NCI-H524 treated with DMSO at 0.1 percent for 48 hours (cell line): ENCODE results near the gene ZNF490.
A peak's percentile ranks its signal among the peaks of the same experiment; 100 is the strongest.
"Not testable (repeated sequence)": the region's sequence is repeated elsewhere in the genome, so short reads cannot be mapped to it uniquely, and the experiment has no call there.

Source experiments
- DNase-seq: peaks from one replicate; lab custom pipeline; 2025; lab: John Stamatoyannopoulos, UW

Gene ZNF490

DNA sequence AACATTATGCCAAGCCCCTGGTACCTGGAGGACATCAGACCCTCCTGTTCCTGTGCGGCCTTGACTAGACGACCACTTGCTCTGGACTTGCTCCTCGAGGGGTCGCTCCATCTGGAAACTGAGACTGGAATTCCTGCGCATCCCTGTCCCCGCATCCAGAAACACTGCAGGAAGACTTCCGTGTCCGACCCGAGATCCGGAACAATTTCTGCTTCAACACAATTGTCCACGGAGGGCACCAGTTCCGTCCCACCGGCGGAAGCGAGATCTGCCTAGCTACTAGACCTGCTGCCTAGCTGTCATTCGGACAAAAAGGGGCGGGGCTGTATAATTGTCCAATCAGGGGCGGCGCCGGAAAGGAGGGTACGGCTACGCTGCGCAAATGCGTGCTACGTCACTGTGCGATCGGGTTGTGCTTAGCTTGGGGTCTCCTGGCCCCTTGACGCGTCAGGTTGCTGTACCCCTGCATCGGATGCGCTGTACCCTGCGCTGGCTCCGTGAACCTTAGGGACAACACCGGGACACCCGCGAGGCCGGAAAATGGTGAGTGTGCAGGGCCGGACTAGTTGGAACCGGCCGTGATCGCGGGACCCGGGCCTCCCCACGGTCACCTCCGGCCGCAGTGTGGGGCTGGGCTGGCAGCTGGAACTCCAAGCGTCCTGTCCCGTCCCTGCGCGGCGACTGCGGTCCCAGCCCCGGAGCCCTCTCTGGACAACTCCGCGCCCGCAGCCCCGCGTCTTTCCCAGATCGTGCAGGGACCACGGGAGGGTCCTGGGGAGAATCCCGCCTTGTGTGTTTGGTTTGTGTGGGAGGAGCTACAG is at the start of gene ZNF490, which contains the start of gene ZNF791:
Gene ZNF490 (minus strand): TSS at position 274 of the 821 bp plus-strand sequence. CDS start 133 bp downstream, at position 141.
Gene ZNF791 (plus strand): TSS at position 381 of the 821 bp plus-strand sequence. CDS start 160 bp downstream, at position 541.
- DNase-seq, result peak; percentile 98

DNA sequence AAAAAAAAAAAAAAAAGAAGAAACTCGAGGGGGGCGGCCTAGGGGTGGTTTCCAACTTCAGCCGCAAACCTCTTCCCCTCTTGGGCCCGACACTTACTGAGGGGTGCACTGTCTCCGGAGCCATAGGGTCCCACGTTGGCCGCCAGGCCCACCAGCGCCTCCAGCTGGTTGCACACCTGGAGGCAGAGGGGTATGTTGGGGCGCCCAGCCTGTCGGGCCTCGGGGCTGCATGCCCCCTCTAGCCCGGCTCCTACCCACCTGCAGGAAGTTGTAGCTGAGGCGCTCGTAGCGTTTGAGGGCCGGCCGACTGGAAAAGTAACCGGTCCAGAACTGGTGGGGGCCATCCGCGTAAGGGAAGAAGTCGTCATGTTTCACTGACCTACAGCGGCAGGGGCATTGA is 47.4 kb upstream of the ZNF490 start:
- DNase-seq, result no peak

DNA sequence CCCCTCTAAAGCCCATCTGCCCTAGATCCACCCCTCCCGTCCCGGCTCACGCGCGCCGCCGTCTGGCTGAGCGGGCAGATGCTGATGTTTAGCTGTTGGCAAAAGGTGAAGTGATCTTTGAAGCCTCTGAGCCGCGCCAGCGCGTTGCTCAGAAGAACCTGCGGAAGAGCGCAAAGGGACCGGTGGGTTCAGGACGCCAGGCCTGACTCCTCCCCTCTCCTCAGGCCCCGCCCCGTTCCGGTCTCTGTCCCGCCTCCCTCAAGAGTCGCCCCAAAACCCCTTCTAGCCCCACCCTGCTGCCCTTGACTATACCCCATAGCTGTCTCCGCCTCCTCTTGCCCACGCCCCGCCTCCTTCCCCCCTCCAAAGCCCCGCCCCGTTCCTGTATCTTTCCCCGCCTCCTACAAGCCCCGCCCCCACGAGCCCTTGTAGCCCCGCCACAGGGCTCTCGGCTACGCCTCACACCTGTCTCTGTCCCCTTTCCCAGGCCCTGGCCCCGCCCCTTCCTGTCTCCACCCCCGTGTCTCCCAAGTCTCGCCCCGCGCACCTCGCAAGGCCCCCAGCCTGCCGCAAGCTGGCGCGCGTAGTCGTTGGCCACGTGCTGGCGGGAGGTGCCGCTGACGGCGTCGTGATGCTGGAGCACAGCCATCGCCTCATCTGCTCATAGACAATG is 46.4 kb upstream of the ZNF490 start:
- DNase-seq, result no peak

DNA sequence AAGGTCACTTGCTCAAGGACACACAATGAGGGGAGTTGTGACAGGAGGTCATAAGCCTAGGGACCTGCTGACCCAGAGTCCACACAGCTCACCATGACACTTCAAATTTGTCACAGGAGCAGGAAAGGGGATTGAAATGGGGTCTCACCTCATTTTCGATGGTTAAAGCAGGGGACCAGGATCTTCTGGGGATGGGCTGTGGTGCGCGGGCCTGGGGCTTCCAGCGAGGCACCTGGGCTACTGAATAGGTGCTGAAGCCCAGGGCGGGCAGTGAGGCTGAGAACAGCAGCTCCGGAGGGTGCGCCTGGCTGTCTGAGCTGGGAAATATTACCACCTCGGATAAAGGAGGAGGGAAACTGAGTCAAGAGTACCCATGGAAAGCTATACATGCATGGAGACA is 44.9 kb upstream of the ZNF490 start:
- no peak for DNase-seq

DNA sequence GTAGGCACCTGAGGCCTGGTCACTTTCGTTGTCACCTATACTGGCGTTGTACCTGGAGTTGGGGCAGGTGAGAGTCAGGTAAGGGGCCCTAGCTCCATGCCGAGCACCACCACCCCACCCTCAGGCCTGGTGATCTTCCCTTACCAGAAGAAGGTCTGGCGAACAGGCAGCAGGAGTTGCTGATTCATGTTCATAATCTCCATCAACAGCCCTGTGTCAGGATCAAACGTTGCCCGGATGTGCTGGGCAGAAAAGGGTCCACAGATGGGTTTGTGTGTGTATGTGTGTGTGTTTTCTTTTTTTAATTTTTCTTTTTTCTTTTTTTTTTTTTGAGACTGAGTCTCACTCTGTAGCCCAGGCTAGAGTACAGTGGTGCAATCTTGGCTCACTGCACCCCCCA is 41.6 kb upstream of the ZNF490 start:
- DNase-seq, result no peak

DNA sequence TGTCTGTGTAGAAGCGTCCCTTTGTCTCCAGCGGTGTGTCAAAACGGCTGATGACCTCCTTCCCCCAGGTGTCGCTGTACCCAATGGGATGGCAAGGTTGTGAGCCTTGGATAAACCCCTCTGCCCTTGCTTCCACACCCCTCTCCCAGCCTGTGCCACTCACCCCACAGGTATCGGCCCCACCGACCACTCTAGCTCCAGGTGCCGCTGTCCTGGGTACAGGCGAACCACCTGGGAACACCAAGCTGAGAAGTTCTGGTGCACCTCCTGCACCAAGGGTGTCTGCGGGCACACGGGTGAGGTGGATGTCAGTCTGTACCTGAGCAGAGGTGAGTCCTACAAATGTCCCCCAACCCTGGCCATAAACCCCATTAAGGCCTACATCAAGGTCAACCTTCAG is 39.3 kb upstream of the ZNF490 start:
- no peak for DNase-seq

DNA sequence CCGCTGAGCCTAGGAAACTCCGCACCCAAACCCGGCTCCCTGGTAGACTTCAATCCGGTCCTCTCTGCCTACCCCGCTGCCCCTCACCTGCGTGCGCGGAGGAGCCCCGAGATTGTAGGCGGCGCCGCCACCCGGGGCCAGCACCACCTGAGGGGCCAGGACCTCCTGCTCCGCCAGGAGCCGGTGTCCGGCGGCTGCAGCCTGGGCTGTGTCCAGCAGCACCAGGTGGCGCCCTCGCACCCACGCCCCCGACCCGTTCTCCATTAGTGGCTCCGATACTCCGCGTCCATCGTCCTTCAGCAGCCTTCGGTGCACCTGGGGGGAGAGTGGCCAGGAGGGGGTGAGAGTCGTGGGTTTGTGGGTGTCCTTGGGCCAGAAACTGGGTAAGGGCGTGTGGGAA is 37.5 kb upstream of the ZNF490 start:
- DNase-seq, result no peak

DNA sequence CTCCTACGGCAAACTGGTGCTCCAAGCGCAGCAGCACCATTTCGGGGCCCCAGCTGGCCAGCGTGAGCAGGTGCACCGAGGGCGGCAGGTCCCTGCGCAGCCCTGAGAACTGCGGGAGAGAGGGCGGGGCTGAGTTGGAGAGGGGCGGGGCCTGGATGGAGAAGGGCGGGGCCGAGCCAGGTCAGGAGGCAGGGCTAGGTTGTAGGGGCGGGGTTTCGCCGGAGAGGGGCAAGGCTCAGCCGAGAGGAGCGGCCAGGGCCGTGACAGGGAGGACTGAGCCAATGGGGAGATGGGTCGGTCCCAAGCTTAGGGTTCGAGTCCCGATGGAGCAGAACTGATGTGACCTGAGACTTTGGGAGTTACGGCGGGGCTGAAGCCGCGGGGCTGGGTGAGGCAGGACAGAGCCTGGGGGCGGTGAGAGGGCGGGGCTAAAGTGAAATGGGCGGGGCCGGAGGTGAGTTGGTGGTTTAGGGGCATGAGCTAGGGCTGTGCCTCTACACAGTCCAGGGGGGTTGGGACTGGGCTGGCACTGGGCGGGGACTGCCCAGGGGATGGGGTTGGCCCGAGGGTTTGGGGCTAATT is 37.0 kb upstream of the ZNF490 start:
- no peak for DNase-seq

DNA sequence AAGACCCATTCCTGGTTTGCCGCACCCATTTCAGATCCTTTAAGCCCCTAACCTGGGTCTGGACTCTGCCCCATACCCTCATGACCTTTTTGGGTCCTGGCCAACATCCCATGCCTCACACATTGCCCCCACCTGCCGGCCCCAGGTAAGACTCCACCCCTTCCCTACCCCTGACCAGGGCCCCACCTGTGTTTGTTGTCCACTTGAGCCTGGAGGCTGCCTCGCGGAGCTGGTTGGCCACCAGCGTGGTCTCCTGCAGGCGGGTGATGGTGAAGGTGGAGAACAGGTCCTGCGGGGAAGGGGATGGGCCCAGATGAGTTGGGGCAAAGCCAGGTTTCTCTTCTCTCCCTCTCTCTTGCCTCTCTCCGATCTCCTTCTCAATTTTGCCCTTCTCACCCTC is 36.4 kb upstream of the ZNF490 start:
- no peak for DNase-seq

DNA sequence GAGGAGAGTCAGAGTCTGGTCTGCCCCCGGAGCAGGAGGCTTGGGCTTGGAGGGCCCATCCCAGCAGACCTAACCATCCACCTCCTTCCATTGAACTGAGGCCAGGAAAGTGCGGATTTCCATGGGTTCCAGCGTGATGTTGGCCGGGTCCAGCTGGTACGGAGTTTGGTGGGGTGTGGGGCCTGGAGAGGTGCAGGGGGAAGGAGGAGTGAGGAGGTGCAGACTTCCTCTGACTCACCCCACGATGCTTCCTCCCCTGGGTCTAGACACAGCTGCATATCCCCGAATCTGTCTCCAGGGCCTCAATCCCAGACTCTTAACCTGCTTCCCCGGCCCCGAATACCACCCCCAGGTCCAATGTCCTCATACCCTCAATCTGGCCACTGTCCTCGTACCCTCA is 35.9 kb upstream of the ZNF490 start:
- no peak for DNase-seq

DNA sequence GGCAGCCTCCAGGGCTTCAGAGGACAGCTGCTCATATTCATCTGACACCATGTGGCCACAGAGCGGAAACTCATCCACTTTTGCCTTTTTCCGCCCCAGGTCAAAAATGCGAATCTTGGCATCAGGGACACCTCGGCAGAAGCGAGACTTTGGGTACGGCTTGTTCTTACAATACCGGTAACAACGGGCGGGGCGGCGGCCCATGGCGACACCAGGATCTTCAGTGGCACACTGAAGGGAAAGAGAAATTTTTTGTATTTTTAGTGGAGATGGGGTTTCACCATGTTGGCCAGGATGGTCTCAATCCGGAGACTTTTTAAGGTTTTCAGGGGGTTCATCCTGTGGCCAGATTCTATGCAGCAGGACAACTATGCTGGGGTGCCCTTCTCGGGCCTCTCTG is 33.1 kb upstream of the ZNF490 start:
- not testable (repeated sequence) for DNase-seq

DNA sequence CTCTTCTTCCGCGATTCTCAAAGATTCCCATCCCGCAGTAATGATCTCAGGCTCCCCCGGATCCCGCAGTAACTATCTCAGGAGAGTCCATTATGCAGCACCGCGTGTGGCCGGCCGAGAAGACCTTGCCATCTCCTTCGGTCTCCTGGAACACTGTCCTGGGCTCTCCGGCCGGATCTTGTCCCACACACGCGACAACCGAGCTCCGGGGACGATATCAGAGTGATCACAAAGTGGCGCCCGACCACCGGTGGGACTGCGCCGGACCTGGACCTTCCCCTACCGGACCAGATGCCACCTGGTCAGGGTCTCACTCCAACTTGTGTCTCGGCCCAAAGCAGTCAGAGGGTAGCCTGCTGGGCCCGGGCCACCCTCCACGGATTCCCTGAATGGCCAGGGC is 31.9 kb upstream of the ZNF490 start:
- no peak for DNase-seq

DNA sequence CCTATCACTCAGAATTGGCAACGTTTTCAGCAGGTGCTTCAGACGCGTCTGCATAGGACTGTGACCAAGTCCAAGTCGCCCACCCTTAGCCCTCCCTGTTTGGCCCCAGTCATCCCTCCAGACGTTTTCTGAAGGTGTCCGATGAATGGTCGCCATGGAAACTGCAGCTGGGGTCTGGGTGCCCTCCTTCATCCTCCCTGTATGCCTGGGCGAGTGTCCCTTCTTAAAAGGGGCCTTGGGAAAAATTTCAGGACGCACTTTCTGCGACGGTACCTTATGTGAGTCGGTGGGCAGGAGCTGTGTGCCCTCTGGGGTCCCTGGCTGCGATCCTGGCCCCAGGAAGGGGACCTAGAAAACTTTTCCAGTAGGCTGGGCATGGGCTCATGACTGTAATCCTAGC is 30.8 kb upstream of the ZNF490 start:
- DNase-seq, result no peak

DNA sequence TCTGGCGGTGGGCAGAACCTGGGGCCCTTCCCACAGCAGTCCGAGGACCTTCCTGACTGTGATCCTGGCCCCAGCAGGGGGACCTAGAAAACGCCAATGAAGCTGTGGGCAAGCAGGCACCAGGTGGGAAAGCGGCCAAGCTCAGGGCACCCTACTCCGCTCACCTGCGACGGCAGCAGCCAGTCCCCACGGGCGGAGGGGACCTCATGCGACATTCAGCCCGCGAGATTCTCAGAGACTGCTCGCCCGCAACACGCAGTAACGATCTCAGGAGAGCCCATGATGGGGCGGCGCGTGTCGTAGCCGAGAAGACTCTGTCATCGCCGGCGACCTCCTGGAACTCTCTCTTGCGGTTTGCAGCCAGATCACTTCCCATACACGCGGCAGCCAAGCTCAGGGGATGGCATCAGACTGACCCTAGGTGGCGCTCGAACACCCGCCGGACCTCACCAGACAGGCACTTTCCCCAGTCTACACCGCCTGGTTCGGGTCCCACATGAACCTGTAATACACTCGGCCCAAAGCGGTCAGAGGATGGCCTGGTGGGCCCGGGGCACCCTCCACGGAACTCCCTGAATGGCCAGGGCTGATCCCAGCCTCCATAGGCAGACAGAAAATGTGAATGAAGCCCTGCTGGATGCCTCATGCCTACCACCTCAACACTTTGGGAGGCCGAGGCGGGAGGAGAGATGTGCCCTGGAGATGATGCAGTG is 29.4 kb upstream of the ZNF490 start:
- DNase-seq, result no peak

DNA sequence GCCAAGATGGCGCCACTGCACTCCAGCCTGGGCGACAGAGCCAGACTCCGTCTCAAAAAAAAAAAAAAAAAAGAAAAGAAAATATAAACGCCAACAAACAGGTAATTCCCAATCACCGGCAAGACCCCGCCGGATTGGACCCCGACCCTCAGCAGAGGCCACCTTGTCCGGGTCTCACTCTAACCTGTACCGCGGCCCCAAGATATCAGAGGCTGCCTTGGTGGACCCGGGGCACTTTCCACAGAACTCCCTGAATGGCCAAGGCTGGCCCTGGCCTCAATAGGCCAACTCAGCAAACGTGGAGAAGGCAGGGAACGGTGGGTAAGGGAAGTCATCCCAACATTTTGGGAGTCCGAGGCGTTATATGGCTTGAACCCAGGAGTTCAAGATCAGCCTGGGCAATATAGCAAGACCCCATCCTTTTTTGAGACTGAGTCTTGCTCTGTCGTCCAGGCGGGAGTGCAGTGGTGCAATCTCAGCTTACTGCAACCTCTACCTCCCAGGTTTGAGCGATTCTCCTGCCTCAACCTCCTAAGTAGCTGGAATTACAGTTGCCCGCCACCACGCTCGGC is 28.1 kb upstream of the ZNF490 start:
- DNase-seq, result no peak

DNA sequence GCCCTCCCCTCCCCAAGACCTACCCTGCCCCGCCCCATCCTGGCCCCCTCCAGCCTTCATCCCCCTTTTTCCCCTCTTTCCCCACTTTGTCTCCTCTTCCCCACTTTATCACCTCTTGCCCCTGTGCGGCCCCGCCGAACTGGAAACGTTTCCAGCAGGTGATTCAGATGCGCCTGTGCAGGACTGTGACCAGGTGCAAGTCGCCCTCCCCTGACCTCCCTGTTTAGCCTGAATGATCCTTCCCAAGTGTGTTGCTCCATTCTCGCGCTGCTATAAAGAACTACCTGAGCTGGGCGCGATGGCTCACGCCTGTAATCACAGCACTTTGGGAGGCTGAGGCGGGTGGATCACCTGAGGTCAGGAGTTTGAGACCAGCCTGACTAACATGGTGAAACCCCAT is 26.0 kb upstream of the ZNF490 start:
- DNase-seq, result no peak

DNA sequence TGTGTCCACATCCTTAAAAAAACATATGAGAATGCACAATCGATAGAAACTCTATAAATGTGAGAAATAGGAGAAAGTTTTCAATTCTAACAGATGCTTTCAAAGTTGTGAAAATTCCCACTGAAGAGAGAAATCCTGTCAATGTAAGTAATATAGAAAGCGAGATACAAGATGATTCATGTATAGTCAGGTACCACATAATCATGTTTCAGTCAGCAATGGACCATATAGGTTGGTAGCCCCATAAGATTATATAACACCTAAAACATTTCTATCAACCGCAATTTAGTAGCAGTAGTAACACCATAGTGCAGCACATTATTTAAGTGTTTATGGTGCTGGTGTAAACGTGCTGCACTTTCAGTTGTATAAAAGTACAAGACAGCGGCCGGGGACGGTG is 18.6 kb upstream of the ZNF490 start:
- DNase-seq, result no peak

DNA sequence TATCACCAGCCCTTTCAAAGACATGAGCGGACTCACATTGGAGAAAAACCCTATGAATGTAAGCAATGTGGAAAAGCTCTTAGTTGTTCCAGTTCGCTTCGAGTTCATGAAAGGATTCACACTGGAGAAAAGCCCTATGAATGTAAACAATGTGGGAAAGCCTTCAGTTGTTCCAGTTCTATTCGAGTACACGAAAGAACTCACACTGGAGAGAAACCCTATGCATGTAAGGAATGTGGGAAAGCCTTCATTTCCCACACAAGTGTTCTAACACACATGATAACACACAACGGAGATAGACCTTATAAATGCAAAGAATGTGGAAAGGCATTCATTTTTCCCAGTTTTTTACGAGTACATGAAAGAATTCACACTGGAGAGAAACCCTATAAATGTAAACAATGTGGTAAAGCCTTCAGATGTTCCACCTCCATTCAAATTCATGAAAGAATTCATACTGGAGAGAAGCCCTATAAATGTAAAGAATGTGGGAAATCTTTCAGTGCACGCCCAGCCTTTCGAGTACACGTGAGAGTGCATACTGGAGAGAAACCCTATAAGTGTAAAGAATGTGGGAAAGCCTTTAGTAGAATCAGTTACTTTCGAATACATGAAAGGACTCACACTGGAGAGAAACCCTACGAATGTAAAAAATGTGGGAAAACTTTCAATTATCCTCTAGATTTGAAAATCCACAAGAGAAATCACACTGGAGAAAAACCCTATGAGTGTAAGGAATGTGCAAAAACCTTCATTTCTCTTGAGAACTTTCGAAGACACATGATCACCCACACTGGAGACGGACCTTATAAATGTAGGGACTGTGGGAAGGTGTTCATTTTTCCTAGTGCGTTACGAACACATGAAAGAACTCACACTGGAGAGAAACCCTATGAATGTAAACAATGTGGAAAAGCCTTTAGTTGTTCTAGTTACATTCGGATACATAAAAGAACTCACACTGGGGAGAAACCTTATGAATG is 17.7 kb upstream of the ZNF490 start:
- no peak for DNase-seq

DNA sequence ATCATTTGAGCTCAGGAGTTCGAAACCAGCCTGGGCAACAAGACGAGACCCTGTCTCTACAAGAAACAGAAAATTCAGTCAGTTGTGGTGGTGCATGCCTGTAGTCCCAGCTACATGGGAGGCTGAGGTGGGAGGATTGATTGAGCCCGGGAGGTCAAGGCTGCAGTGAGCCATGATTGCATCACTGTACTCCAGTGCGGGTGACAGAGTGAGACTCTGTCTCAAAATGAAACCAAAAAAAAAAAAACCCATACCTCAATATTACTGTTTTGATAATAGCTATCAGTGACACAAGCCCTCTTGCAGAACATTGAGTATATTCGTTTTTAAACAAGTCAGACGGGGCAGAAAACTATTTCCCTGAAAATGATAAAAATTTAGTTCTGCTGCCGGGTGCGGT is 16.3 kb upstream of the ZNF490 start:
- DNase-seq, result no peak

DNA sequence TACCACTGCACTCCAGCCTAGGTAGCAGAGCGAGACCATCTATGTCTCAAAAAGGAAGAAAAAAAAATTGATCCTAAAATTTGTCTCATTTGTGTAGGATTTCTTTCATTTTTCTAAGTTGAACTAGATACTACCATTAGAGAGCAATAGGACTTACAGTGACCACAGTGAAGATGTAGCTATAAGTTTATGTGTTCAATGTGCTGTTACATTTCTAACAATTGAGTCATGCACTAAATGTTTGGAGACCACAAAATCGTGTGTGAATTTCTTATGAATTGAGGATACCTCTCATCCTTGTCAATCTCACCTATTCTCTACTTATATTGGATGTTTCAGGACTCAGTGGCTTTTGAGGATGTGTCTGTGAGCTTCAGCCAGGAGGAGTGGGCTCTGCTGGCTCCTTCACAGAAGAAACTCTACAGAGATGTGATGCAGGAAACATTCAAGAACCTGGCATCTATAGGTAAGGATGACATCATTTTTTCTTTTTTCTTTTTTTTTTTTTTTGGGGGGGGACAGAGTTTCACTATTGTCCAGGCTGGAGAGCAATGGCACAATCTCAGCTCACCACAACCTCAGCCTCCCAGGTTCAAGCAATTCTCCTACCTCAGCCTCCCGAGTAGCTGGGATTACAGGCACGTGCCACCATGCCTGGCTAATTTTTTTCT is 12.9 kb upstream of the ZNF490 start:
- no peak for DNase-seq
